HFFc6 (cell line): ENCODE measurements around the gene HMGA1. TPM values are rescaled to one million over a fixed set of nuclear protein-coding genes. Genes with fewer than 3 reads are reported as not detected.

Source experiments
- DNase-seq: peaks from one replicate; pipeline ENCODE4 v3.0.0-alpha.2; 2018
- H3K27ac Mint-ChIP-seq: 2 replicates; pipeline ENCODE4 v1.8.0; 2020; ENCODE audit warnings: mild to moderate bottlenecking, mixed read lengths
- H3K27me3 Mint-ChIP-seq: 2 replicates; pipeline ENCODE4 v1.8.0; 2021; ENCODE audit warnings: mild to moderate bottlenecking, moderate library complexity, mixed read lengths; ENCODE audit not compliant: insufficient read depth
- H3K36me3 Mint-ChIP-seq: 2 replicates; pipeline ENCODE4 v1.8.0; 2021; ENCODE audit warnings: low read depth, mixed read lengths
- H3K4me1 Mint-ChIP-seq: 2 replicates; pipeline ENCODE4 v1.8.0; 2020; ENCODE audit warnings: low read depth, mixed read lengths
- H3K4me3 Mint-ChIP-seq: 2 replicates; pipeline ENCODE4 v1.8.0; 2020; ENCODE audit warnings: mild to moderate bottlenecking, moderate library complexity, mixed read lengths
- H3K9me3 Mint-ChIP-seq: 2 replicates; pipeline ENCODE4 v1.8.0; 2020; ENCODE audit warnings: mild to moderate bottlenecking, mixed read lengths
- CTCF ChIP-seq: fragments of 200-600 bp; sonication (generic); IDR thresholded peaks from 2 replicates; pipeline ENCODE4 v1.5.0; 2021; ENCODE audit warnings: antibody characterized with exemption, mild to moderate bottlenecking
- total RNA-seq, 6 experiments: library from RNA; stranded (reverse); fragmentation: NEBNext Ultra II Directional; extraction: Animal tissue kit (Norgen Biotek cat#: 25700); gene quantifications; 2 replicates in 1 of 6; 3 replicates in 5 of 6; pipeline ENCODE4 v1.2.3, GENCODE V29; 2021

The HMGA1 gene
- total RNA-seq, 6 experiments from 2014 or later: 687 to 1,047 (median 1,018) TPM

DNA sequence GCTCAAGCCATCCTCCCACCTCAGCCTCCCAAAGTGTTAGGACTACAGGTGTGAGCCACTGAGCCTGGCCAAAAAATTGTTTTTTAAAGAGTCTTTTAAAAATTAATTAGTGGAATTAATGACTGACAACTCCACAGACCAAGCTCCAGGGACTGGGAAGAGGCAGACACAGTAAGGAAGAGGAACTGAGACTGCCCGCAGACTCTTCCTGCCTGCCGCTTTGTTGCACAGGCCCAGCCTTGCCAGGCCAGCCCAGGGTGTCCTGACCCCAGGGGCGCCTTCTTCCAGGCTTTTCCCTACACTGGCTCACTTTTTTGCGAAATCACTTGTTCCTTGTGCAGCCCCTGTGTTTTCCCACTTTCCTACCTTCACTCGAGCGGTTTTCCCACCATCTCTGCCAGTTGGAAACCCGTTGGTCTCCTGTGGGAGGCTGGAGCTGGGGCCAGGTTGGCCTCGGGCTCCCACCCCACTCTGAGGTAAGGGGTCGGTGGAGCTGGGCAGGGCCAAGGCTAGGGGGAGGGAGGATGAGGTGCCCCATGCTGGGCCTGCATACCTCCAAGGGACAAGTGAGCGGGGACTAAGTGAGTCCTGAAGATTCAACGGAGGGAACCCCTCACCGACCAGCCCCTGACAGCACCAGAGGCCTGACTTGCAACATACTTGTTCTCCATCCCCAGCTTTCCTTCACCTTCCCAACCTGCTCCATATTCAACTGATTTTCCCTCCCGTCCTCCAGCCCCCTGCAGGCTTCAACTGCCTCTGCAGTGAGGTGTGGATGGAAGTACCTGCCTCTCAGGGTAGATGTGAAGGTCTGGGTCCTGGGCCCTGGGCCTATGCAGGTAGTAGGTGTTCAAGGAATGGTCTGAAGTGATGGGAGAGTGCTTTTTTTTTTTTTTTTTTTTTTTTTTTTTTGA is 35.6 kb downstream of the HMGA1 start:
- no peaks in the 10 kb centered on the region for H3K9me3 Mint-ChIP-seq
- DNase-seq: no peak
- no peak overlapping the region for H3K27ac Mint-ChIP-seq
- H3K36me3 Mint-ChIP-seq: no peaks in the 10 kb centered on the region
- H3K27me3 Mint-ChIP-seq: no peaks in the 10 kb centered on the region; the same call in 1 of the 2 replicates
- H3K4me3 Mint-ChIP-seq: no peak overlapping the region
- H3K4me1 Mint-ChIP-seq: no peaks in the 10 kb centered on the region
- TF ChIP-seq CTCF: peak; percentile 25

DNA sequence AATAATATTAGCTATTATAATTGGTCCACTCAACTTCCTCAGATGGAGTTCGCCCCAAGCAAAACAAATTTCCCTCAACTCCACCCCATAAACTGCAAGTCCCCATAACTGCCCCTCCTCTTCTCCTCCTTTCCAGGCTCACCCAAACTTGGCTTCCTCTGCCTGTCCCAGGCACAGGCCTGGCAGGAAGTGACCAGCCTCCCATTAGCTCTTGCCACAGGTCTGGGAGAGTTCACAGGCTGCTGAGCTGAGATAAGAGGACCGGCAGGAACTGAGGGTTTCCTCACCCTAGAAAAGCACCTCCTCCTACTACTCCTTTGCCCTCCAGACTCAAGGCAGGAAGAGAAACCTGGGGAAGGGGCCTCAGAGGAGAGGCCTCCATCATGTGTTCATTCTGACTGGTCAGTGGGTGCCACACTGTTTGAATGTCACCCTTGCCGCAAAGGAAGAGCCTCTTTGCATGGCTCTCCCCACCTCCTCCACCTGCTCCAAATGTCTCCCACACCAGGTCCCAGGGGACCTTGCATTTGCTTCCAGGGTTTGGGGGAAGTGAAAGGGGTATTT is 36.7 kb downstream of the HMGA1 start:
- Mint-ChIP-seq H3K36me3 (peaks cover under 1% of the 10 kb centered on the region; the same call in 1 of the 2 replicates), H3K4me3 (no peak overlapping the region), H3K27ac (no peak overlapping the region), H3K27me3 (no peaks in the 10 kb centered on the region; the same call in 1 of the 2 replicates), H3K4me1 (no peaks in the 10 kb centered on the region), H3K9me3 (no peaks in the 10 kb centered on the region)
- TF ChIP-seq CTCF: no peak
- DNase-seq: no peak

DNA sequence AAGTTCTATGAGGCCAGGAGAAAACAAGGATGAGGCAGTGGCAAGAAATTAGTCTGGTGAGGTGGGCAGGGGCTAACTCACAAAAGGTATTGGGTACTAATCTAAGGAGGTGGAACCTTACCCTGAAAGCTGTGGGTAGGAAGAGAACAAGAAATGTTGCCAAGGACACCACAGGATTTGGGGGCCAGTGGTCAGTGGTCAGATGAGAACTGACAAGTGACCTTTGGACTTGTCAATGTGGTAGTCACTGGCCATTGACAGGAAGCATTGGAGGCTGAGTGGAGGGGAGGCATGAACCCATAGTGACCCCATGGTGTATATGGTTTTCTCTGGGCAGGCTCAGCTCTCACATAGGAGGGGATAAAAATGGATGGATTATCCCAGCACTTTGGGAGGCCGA is 37.5 kb downstream of the HMGA1 start:
- Mint-ChIP-seq H3K36me3 (peaks cover 8% of the 10 kb centered on the region), H3K27ac (no peak overlapping the region)
- DNase-seq: no peak

DNA sequence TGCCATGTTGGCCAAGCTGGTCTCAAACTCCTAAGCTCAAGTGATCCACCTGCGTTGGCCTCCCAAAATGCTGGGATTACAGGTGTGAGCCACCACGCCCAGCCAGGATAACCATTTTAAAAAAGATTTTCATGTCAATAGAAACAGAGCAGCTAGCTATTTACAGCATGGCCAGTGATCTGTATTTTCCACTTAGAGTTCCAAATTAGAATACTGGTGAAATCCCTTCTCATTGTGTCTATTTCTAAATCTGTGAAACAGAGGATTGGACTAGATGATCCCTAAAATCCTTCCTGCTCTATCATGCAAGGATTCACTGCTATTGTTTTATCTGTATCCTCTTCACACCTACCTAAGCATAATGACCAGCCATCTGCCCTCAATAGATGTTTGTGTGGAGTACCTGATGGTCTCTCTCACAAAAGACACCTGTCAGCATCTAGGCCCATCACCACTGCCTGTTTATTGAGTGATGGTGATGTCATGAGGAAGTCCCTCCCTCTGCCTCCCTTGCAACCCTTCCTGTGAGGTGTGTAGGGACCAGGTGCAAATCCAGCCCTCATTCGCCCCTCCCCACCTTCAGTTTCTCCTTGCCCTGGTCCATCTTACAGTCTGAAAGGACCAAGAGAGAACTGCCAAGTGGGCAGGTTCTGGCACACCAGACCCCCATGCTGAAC is 38.6 kb downstream of the HMGA1 start:
- TF ChIP-seq CTCF: no peak
- Mint-ChIP-seq H3K9me3 (no peaks in the 10 kb centered on the region), H3K4me1 (no peaks in the 10 kb centered on the region), H3K27ac (no peak overlapping the region), H3K36me3 (peaks cover 14% of the 10 kb centered on the region), H3K27me3 (no peaks in the 10 kb centered on the region; the same call in 1 of the 2 replicates), H3K4me3 (no peak overlapping the region)
- no peak for DNase-seq

More for the DNA sequence above, 37.5 kb downstream of the HMGA1 start:
- Mint-ChIP-seq H3K4me1 (no peaks in the 10 kb centered on the region), H3K9me3 (no peaks in the 10 kb centered on the region), H3K4me3 (no peak overlapping the region), H3K27me3 (no peaks in the 10 kb centered on the region; the same call in 1 of the 2 replicates)
- TF ChIP-seq CTCF: no peak

DNA sequence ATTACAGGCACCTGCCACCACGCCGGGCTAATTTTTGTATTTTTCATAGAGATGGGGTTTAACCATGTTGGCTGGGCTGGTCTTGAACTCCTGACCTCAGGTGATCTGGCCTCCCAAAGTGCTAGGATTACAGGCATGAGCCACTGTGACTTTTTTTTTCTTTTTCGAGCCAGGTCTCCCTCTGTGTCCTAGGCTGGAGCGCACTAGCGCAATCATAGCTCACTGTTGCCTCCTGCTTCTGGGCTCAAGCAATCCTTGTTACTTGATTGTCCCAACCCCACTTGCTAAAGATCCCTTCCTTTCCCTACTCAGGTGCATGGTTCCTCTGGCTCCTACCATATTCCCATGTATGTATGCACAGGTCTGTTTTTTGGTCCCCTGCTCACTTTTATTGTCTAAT is 39.5 kb downstream of the HMGA1 start:
- H3K4me1 Mint-ChIP-seq: no peaks in the 10 kb centered on the region
- no peak overlapping the region for H3K27ac Mint-ChIP-seq
- no peaks in the 10 kb centered on the region for H3K9me3 Mint-ChIP-seq
- H3K4me3 Mint-ChIP-seq: no peak overlapping the region
- no peaks in the 10 kb centered on the region; the same call in 1 of the 2 replicates for H3K27me3 Mint-ChIP-seq
- peaks cover 14% of the 10 kb centered on the region for H3K36me3 Mint-ChIP-seq
- TF ChIP-seq CTCF: no peak
- DNase-seq: no peak
